ENCODE measurements around the gene NR2F6. TPM values are rescaled to one million over a fixed set of nuclear protein-coding genes. Genes with fewer than 3 reads are reported as not detected.
A peak's percentile ranks its signal among the peaks of the same experiment; 100 is the strongest.

Gene NR2F6
- total RNA-seq, 1 experiment from 2014 or later: 134 TPM

- H3K4me3 Mint-ChIP-seq: no peak overlapping the region
- Histone ChIP-seq H3K27ac (ENCODE audit: insufficient read length, low read depth, low read length) (no peak overlapping the region), H2BK20ac (ENCODE audit: low read depth, low read length, poor library complexity, severe bottlenecking) (no peak overlapping the region), H2AFZ (ENCODE audit: low read length) (no peak overlapping the region), H3K4me2 (ENCODE audit: insufficient read depth, insufficient read length, low read length) (no peak overlapping the region), H3K56ac (ENCODE audit: insufficient read length, low read depth, low read length) (no peak overlapping the region), H3K23me2 (ENCODE audit: insufficient read length, low read depth, low read length, poor library complexity, severe bottlenecking) (no peaks in the 10 kb centered on the region), H3T11ph (ENCODE audit: low read length) (no peak overlapping the region), H3K23ac (ENCODE audit: insufficient read length, low read depth, low read length) (no peak overlapping the region), H3K79me1 (ENCODE audit: insufficient read depth, low read depth, low read length, poor library complexity, severe bottlenecking) (no peaks in the 10 kb centered on the region), H2BK5ac (ENCODE audit: insufficient read length, low read length) (no peak overlapping the region), H3K14ac (ENCODE audit: insufficient read depth, low read length) (no peak overlapping the region; the same call in 1 of the 2 replicates), H3K18ac (ENCODE audit: insufficient read length, low read depth, low read length) (no peak overlapping the region), H3K9ac (ENCODE audit: extremely low read depth, insufficient read length, low read length) (no peak overlapping the region), H3K4me1 (ENCODE audit: insufficient read depth, low read length) (peaks cover 4% of the 10 kb centered on the region; the same call in 1 of the 2 replicates), H2AK5ac (ENCODE audit: insufficient read length, low read length) (no peak overlapping the region), H4K20me1 (ENCODE audit: control insufficient read depth, insufficient read depth, insufficient read length) (no peaks in the 10 kb centered on the region), H2BK15ac (ENCODE audit: low read depth, low read length) (no peak overlapping the region), H2BK12ac (ENCODE audit: insufficient read length, low read depth, low read length) (no peak overlapping the region), H4K91ac (ENCODE audit: insufficient read length, low read depth, low read length) (no peak overlapping the region), H3K27me3 (ENCODE audit: insufficient read depth, low read length) (no peaks in the 10 kb centered on the region), H4K5ac (ENCODE audit: insufficient read length, low read depth, low read length) (no peak overlapping the region), H3K4ac (ENCODE audit: low read depth, low read length) (no peak overlapping the region), H3K79me2 (ENCODE audit: insufficient read depth, low read length) (no peaks in the 10 kb centered on the region), H4K8ac (replicated peaks; ENCODE audit: insufficient read length, low read depth, low read length) (no peak overlapping the region), H3K9me3 (ENCODE audit: control insufficient read depth, low read depth, low read length) (peaks cover 13% of the 10 kb centered on the region), H2BK120ac (ENCODE audit: low read depth, low read length, poor library complexity, severe bottlenecking) (no peak overlapping the region)
- H3K36me3 Mint-ChIP-seq (ENCODE audit: insufficient read depth in 1 of 3, low read depth in 3 of 3): peaks cover 0 to 13% (median 0%) of the 10 kb centered on the region in 3 experiments; a peak in 3 of 7 replicates
- peaks cover 1% of the 10 kb centered on the region for H3K27me3 Mint-ChIP-seq (ENCODE audit: low read depth)
- TF ChIP-seq CTCF (conservative IDR thresholded peaks at IDR 0.05): no peak
- H3K9me3 Mint-ChIP-seq: no peaks in the 10 kb centered on the region; a peak in 1 of 5 replicates
- DNase-seq: no peak
- H3K4me1 Mint-ChIP-seq: peaks cover 15 to 28% of the 10 kb centered on the region in 2 experiments
- no CpG with 5 or more reads among the region's 16 CpGs for WGBS (ENCODE audit: extremely low coverage, insufficient read length, low lambda C conversion rate)
- H3K27ac Mint-ChIP-seq: peak overlapping the region in 2 of 3 experiments; percentile 28 to 40; a peak in 2 of 7 replicates
These were observed 16.8 kb upstream of the NR2F6 start for GRCh38 chr19:17262557-17262956.

All from H9 (cell line).